Stimulated activated CD8-positive, alpha-beta memory T cell treated with anti-CD3 and anti-CD28 coated beads, Interleukin-7, amount 100 ng/mL, for 24 hours (primary cell): ENCODE data around the gene AIRE.
"Not testable (repeated sequence)": the region's sequence is repeated elsewhere in the genome, so short reads cannot be mapped to it uniquely, and the experiment has no call there.

ENCODE experiments used
- DNase-seq: peaks from one replicate; pipeline ENCODE4 v3.0.0-alpha.2; 2020; ENCODE audit warnings: low read depth

Gene AIRE

GRCh38 chr21:44338971-44339910 lies 53.6 kb downstream of the AIRE start, which contains the start of gene CFAP410:
CFAP410 (minus strand) TSS chr21:44339390; CDS start chr21:44339194, 196 bp downstream.
- DNase-seq: peak; percentile 88

GRCh38 chr21:44341726-44342458 lies 56.2 kb downstream of the AIRE start:
- DNase-seq: not testable (repeated sequence)

GRCh38 chr21:44342981-44343380 lies 57.3 kb downstream of the AIRE start:
- not testable (repeated sequence) for DNase-seq

- DNase-seq: no peak
Observed at GRCh38 chr21:44344541-44345183, 59.0 kb downstream of the AIRE start.

GRCh38 chr21:44345495-44345894 lies 59.8 kb downstream of the AIRE start:
- DNase-seq: no peak

GRCh38 chr21:44347911-44348451 lies 62.3 kb downstream of the AIRE start:
- no peak for DNase-seq
